Immature natural killer cell (primary cell): Measurements from ENCODE around the gene CDC42EP1. TPM values are rescaled to one million over a fixed set of nuclear protein-coding genes. Genes with fewer than 3 reads are reported as not detected.

Experiments
- DNase-seq, 3 donors: peaks; one replicate each; pipeline ENCODE4 v3.0.0; 2022; ENCODE audit warnings: mixed read lengths in 1 of 3
- H3K27ac Mint-ChIP-seq, 6 donors: one replicate each; pipeline ENCODE4 v1.8.0; 2020; ENCODE audit warnings: mixed read lengths in 6 of 6, mild to moderate bottlenecking in 5 of 6, inconsistent platforms in 4 of 6, moderate library complexity in 3 of 6
- H3K27me3 Mint-ChIP-seq, 3 donors: one replicate each; pipeline ENCODE4 v1.8.0; 2020 to 2021; ENCODE audit warnings: low read depth in 3 of 3, mild to moderate bottlenecking in 3 of 3, mixed read lengths in 3 of 3, moderate library complexity in 3 of 3, inconsistent platforms in 1 of 3
- H3K36me3 Mint-ChIP-seq, 3 donors: one replicate each; pipeline ENCODE4 v1.8.0; 2020; ENCODE audit warnings: mixed read lengths in 3 of 3, inconsistent platforms in 2 of 3, mild to moderate bottlenecking in 2 of 3
- H3K4me1 Mint-ChIP-seq, 2 donors: one replicate each; pipeline ENCODE4 v1.8.0; 2020; ENCODE audit warnings: inconsistent platforms in 2 of 2, mild to moderate bottlenecking in 2 of 2, mixed read lengths in 2 of 2, moderate library complexity in 1 of 2
- H3K4me3 Mint-ChIP-seq, 5 donors: one replicate each; pipeline ENCODE4 v1.8.0; 2020; ENCODE audit warnings: mild to moderate bottlenecking in 5 of 5, mixed read lengths in 5 of 5, inconsistent platforms in 3 of 5, moderate library complexity in 3 of 5
- H3K9me3 Mint-ChIP-seq, 6 donors: one replicate each; pipeline ENCODE4 v1.8.0; 2020; ENCODE audit warnings: mild to moderate bottlenecking in 6 of 6, mixed read lengths in 6 of 6, inconsistent platforms in 4 of 6, moderate library complexity in 3 of 6
- polyA plus RNA-seq, 3 donors: library from polyadenylated mRNA; unstranded; fragments of 300-500 nt; fragmentation: Illumina TruSeq; gene quantifications; one replicate each; pipeline ENCODE4 v1.2.3, GENCODE V29; 2021

CDC42EP1 gene
- under 1 TPM in 2 of 3 donors, not detected in 1; 0.17 to 0.40 TPM for polyA plus RNA-seq

DNA sequence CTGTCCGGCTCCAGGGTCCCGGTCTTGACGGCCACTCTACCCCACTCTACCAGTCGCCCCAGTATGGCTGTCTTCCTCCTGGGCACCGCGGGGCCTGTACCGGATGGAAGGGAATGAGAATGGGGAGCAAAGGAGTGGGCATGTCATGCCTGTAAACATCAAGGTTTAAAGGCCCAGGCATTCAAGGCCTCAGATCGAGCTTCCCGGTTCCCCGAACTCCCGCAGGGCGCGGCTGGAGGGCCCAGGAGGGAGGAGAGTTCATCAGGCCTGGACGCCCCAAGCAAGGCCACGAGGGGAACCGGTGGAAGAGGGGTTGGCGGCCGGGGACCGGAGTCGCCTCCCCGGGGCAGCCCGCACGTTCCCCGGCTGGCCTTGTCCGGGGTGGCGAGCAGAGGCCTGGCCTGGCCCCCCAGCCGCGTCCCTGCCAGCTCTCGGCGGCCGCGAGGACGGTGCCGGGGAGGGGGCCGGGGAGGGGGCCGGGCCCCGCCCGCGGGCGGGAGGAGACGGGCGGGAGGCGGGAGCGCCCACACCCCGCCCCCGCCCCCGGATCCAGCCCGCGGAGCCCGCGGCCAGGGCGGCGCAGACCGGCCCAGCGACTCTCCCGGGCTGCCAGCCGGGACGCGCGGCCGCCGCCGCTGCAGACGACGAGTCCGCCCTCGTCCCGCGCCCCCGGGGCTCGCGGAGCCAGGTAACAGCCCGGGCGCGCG lies at the start of gene CDC42EP1:
Gene CDC42EP1 (plus strand): TSS at position 580 of the 707 bp plus-strand sequence. CDS start 5,870 bp downstream, outside the sequence.
- Mint-ChIP-seq H3K4me3 (peak within 1 kb of the TSS; percentile 24 to 73 (median 49)), H3K27me3 (peaks cover 14 to 28% (median 19%) of the 10 kb centered on the region in 3 donors), H3K9me3 (no peaks in the 10 kb centered on the region), H3K36me3 (no peaks in the 10 kb centered on the region), H3K4me1 (peaks cover 12 to 14% of the 10 kb centered on the region in 2 donors), H3K27ac (no peak within 1 kb of the TSS)
- no peak for DNase-seq

GRCh38 chr22:37511395-37512104 lies 48.7 kb upstream of the CDC42EP1 start:
- Mint-ChIP-seq H3K27ac (no peak overlapping the region), H3K27me3 (peaks cover 0 to 2% (median 0%) of the 10 kb centered on the region in 3 donors), H3K4me3 (no peak overlapping the region), H3K36me3 (peaks cover 0 to 3% (median 0%) of the 10 kb centered on the region in 3 donors), H3K9me3 (no peaks in the 10 kb centered on the region), H3K4me1 (no peaks in the 10 kb centered on the region)
- no peak for DNase-seq

DNA sequence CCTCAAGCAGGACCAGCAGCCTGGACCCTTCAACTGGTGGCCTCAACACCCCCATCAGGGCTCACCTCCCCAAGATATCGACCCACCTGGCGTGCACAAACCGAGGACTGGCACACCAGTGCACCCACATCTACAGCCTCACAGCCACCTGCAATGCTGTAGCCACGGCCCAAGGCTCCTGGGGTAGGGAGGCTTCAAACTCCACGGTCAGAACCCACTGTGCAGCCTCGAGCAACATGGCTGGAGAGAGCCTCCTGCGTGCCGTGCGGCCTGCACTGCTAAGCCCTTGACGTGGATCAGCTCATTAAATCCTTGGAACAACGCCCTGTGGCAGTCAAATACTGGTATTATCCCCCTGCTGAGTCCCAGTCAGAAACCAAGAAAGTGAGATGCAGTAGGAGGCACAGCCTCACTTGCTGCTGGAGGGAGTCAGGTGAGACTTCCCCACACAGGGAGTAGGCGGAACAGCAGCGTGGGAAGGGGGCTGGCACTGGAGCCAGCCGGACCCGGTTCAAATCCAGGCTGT lies 45.7 kb upstream of the CDC42EP1 start:
- Mint-ChIP-seq H3K36me3 (peaks cover 0 to 3% (median 0%) of the 10 kb centered on the region in 3 donors), H3K27me3 (peaks cover 5 to 8% (median 7%) of the 10 kb centered on the region in 3 donors)

DNA sequence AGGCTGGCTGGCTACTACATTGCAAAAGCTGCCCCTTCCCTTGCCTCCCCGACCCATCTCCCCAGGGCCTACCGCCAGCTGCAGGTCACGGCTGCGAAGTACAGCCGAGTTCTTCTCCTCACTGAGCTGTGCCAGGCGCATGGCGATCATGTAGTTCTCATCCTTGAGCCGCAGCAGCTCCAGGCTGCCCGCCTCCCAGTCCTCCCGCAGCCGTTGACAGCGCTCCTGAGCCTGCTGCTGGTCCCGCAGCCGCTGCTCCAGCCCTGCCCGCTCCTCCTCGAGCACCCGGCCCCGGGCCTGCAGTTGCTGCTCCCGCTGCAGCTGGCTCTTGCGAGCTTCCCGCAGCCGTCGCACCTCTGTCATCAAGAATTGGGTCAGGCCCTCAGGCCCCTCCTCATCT lies 44.4 kb upstream of the CDC42EP1 start:
- Mint-ChIP-seq H3K27ac (no peak overlapping the region), H3K4me1 (peaks cover 7 to 9% of the 10 kb centered on the region in 2 donors), H3K27me3 (peaks cover 6 to 9% (median 8%) of the 10 kb centered on the region in 3 donors), H3K4me3 (no peak overlapping the region), H3K9me3 (no peaks in the 10 kb centered on the region), H3K36me3 (peaks cover 0 to 3% (median 0%) of the 10 kb centered on the region in 3 donors)
- no peak for DNase-seq

More for the DNA sequence above, 45.7 kb upstream of the CDC42EP1 start:
- Mint-ChIP-seq H3K27ac (no peak overlapping the region), H3K9me3 (no peaks in the 10 kb centered on the region), H3K4me1 (peaks cover 6 to 7% of the 10 kb centered on the region in 2 donors), H3K4me3 (no peak overlapping the region)
- no peak for DNase-seq

- Mint-ChIP-seq H3K27me3 (peaks cover 9 to 14% (median 9%) of the 10 kb centered on the region in 3 donors), H3K27ac (peak overlapping the region in 1 of 6 donors; percentile 13), H3K4me3 (no peak overlapping the region), H3K4me1 (peaks cover 7 to 10% of the 10 kb centered on the region in 2 donors), H3K9me3 (no peaks in the 10 kb centered on the region), H3K36me3 (peaks cover 0 to 3% (median 0%) of the 10 kb centered on the region in 3 donors)
- DNase-seq: no peak
These were observed 43.8 kb upstream of the CDC42EP1 start for GRCh38 chr22:37516456-37516855.

DNA sequence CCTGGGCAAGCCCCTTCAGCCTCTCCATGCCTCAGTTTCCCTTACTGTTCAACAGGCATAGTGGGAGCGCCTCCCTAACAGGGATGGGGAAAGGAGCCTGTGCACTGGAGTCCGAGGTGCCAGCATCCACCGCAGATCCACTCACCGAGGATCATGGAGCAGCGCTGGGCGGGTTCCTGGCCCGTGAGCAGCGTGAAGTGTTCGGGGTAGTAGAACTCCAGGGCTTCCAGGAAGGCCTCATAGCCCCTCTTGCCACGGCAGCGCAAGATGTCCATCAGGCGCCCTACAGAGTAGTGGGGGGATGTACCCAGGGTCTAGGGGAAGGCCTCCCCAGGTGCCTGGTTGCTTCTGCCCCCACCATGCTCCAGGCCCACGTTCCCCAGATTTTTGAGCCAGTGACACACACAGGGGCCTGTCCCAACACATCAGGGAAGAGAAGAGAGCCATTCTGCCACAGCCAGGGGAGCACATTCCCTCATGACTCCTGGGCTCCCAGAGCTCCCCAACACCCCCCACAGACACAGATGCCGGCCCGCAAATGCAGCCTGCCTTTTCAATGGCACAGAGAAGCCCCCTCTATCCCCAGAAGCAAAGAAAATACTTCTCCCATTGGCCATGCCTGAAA lies 42.3 kb upstream of the CDC42EP1 start:
- H3K27ac Mint-ChIP-seq: no peak overlapping the region
- DNase-seq: no peak
- no peaks in the 10 kb centered on the region for H3K9me3 Mint-ChIP-seq
- peaks cover 0 to 3% (median 0%) of the 10 kb centered on the region in 3 donors for H3K36me3 Mint-ChIP-seq
- peak overlapping the region; percentile 70 to 85 (median 83) for H3K4me3 Mint-ChIP-seq
- H3K4me1 Mint-ChIP-seq: peaks cover 7 to 10% of the 10 kb centered on the region in 2 donors
- peaks cover 9 to 16% (median 9%) of the 10 kb centered on the region in 3 donors for H3K27me3 Mint-ChIP-seq

DNA sequence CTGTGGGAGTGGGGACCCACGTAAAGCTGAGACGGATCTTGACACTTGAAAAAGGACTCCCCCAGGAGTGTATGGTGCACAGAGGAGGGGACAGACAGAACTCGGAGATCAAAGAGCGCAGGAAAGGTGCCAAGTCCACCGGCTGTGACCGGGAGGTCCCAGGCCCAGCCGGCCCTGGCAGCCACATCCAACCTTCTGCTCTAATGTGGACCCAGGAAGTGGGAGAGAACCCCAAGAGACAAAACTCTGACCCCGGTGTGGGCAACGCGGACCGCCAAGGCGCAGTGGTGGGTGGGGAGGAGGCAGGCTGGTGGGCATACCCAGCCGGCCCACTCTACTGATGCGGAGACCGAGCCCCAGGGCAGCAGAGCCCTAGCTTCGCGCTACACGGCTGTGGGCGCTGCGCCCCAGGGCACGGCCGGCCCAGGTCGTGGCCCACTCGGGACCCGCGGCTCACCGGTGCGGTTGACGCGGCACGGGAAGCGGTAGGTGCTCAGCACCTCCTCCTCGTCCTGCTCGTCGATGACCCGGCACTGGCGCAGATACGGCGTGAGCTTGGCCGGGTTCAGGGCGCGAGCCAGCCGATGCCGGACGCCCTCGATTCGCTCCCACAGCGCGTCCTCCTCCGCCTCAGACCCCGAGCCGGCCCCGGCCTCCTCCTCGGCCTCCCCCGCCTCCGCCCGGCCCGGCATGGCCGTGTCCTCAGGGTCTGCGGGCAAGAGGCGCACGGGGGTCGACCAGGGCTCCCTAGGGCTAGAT lies 41.6 kb upstream of the CDC42EP1 start:
- Mint-ChIP-seq H3K9me3 (no peaks in the 10 kb centered on the region), H3K4me1 (peaks cover 7 to 10% of the 10 kb centered on the region in 2 donors), H3K36me3 (peaks cover 0 to 3% (median 0%) of the 10 kb centered on the region in 3 donors), H3K27ac (peak overlapping the region in 1 of 6 donors; percentile 62), H3K4me3 (peak overlapping the region; percentile 70 to 85 (median 83)), H3K27me3 (peaks cover 9 to 16% (median 11%) of the 10 kb centered on the region in 3 donors)
- no peak for DNase-seq

DNA sequence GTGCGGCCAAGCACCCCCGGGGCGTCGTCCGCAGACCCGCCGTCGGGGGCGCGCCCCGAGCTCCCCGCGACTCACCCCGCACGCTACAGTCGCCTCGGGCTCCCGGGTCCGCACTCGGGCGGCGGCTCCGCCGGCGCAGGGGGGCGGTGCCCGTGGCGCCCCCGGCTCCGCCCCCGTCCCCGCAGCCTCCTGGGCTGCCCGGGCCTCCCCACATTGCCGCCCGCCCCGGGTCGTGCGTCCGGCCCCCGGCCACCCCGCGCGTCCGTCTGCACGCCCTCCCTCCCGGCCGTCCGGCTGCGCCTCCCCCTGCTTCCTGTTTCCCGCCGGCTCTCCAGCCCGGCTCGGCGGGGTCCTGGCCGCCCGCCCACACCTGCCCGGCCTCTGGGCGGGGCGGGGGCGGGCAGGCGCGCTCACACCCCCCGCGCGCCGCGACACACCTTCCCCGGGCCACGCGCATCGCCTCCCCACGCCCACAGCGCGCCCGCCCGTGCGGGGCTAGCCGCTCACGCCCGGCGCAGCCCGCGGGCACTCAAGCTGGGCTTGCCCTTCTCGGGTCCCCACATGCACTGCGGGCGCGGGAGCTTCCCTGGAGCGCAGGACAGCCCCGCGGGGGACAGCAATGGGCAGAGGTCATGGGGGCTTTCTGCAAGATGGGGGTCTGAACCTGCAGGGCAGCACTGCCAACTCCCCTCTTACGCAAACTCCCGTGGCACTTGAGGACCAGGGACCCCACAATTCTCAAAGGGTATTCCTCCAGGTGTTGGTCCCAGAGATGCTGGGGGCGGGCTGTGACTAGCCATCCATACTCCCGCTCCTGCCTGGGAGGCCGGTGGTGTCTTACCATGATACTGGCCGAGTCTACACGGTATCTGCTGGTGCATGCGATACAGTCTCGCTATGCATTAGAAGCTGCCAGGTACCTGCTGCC lies 40.7 kb upstream of the CDC42EP1 start, which contains the start of gene CARD10:
Gene CARD10 (minus strand): TSS at position 148 of the 928 bp plus-strand sequence. CDS start 215 bp downstream, outside the sequence.
- peaks cover 9 to 18% (median 14%) of the 10 kb centered on the region in 3 donors for H3K27me3 Mint-ChIP-seq
- peak in 2 of 3 donors; percentile 11 to 15 for DNase-seq
- H3K4me3 Mint-ChIP-seq: peak within 1 kb of the TSS; percentile 70 to 85 (median 83)

GRCh38 chr22:37520776-37521191 lies 39.5 kb upstream of the CDC42EP1 start:
- Mint-ChIP-seq H3K4me1 (peaks cover 7 to 10% of the 10 kb centered on the region in 2 donors), H3K27me3 (peaks cover 9 to 18% (median 14%) of the 10 kb centered on the region in 3 donors), H3K27ac (no peak overlapping the region), H3K36me3 (peaks cover 0 to 3% (median 0%) of the 10 kb centered on the region in 3 donors), H3K4me3 (peak overlapping the region; percentile 9 to 76 (median 55)), H3K9me3 (no peaks in the 10 kb centered on the region)
- DNase-seq: no peak

More for the DNA sequence above, 40.7 kb upstream of the CDC42EP1 start, which contains the start of gene CARD10:
- Mint-ChIP-seq H3K9me3 (no peaks in the 10 kb centered on the region), H3K36me3 (peaks cover 0 to 3% (median 0%) of the 10 kb centered on the region in 3 donors), H3K27ac (peak within 1 kb of the TSS in 1 of 6 donors; percentile 62), H3K4me1 (peaks cover 7 to 10% of the 10 kb centered on the region in 2 donors)

GRCh38 chr22:37521236-37521739 lies 39.0 kb upstream of the CDC42EP1 start:
- Mint-ChIP-seq H3K4me1 (peaks cover 7 to 10% of the 10 kb centered on the region in 2 donors), H3K9me3 (no peaks in the 10 kb centered on the region), H3K36me3 (peaks cover 0 to 2% (median 0%) of the 10 kb centered on the region in 3 donors), H3K27ac (no peak overlapping the region), H3K4me3 (peak overlapping the region in 3 of 5 donors; percentile 14 to 57 (median 16)), H3K27me3 (peaks cover 9 to 18% (median 16%) of the 10 kb centered on the region in 3 donors)
- DNase-seq: no peak

- Mint-ChIP-seq H3K27me3 (peaks cover 9 to 18% (median 18%) of the 10 kb centered on the region in 3 donors), H3K36me3 (no peaks in the 10 kb centered on the region), H3K27ac (peak overlapping the region in 1 of 6 donors; percentile 42), H3K9me3 (peaks cover 0 to 2% (median 0%) of the 10 kb centered on the region in 6 donors), H3K4me3 (no peak overlapping the region), H3K4me1 (peaks cover 7 to 10% of the 10 kb centered on the region in 2 donors)
- DNase-seq: no peak
These were observed 37.8 kb upstream of the CDC42EP1 start for GRCh38 chr22:37522482-37522881.
